Panc1 (cell line): ENCODE data around the gene EEF1E1.

Experiments used
- CTCF ChIP-seq: fragments of 450-650 bp; IDR thresholded peaks from 2 replicates; pipeline ENCODE4 v1.5.1; 2017; ENCODE audit warnings: mild to moderate bottlenecking
- POLR2AphosphoS5 ChIP-seq: IDR thresholded peaks from 2 replicates; pipeline ENCODE4 v1.6.1; 2012; ENCODE audit warnings: mild to moderate bottlenecking, low read depth, low read length, moderate library complexity
- SIN3A ChIP-seq: IDR thresholded peaks from 2 replicates; pipeline ENCODE4 v1.6.1; 2012; ENCODE audit warnings: low read depth, mild to moderate bottlenecking, low read length, moderate library complexity, borderline replicate concordance; ENCODE audit not compliant: insufficient read depth

GRCh38 chr6:8131265-8131897 is 29.0 kb upstream of the EEF1E1 start:
- TF ChIP-seq CTCF (peak; percentile 79), POLR2AphosphoS5 (no peak), SIN3A (no peak)
